HCT116 (cell line): ENCODE measurements around the gene PLN.

Experiments used
- CTCF ChIP-seq, 3 experiments: fragments of 200-600 bp in 1 of 3; sonication (generic) in 1 of 3; IDR thresholded peaks in 2 of 3; conservative IDR thresholded peaks in 1 of 3; 2 replicates each; pipeline ENCODE4 v1.5.1; 2012 to 2017; ENCODE audit warnings: low read depth in 2 of 3, low read length in 2 of 3, antibody characterized with exemption in 1 of 3, borderline replicate concordance in 1 of 3, control low read depth in 1 of 3, mild to moderate bottlenecking in 1 of 3, mixed read lengths in 1 of 3, mixed run types in 1 of 3, moderate library complexity in 1 of 3; ENCODE audit not compliant: insufficient read depth in 1 of 3
- EZH2phosphoT487 ChIP-seq: fragments of 200-600 bp; IDR thresholded peaks from 2 replicates; pipeline ENCODE4 v1.6.1; 2018; ENCODE audit warnings: antibody characterized with exemption, borderline replicate concordance
- MAX ChIP-seq: IDR thresholded peaks from 2 replicates; pipeline ENCODE4 v1.6.1; 2012
- POLR2A ChIP-seq: IDR thresholded peaks from 2 replicates; pipeline ENCODE4 v1.7.0; 2011; ENCODE audit warnings: borderline replicate concordance; ENCODE audit not compliant: insufficient read depth, insufficient read length; ENCODE audit errors: extremely low read depth
- POLR2AphosphoS5 ChIP-seq: IDR thresholded peaks from 2 replicates; pipeline ENCODE4 v1.6.1; 2011; ENCODE audit warnings: mild to moderate bottlenecking, low read depth, low read length, moderate library complexity
- SIN3A ChIP-seq: IDR thresholded peaks from 2 replicates; pipeline ENCODE4 v1.6.1; 2012; ENCODE audit warnings: low read depth
- ZFX ChIP-seq: fragments of 450-650 bp; IDR thresholded peaks from 2 replicates; pipeline ENCODE4 v1.6.1; 2017

- TF ChIP-seq POLR2AphosphoS5 (no peak), POLR2A (no peak), EZH2phosphoT487 (no peak), CTCF (IDR thresholded peaks at IDR 0.05 in 2 of 3, conservative IDR thresholded peaks at IDR 0.05 in 1 of 3; ENCODE audit: borderline replicate concordance in 1 of 3, insufficient read depth in 1 of 3, low read depth in 2 of 3, low read length in 2 of 3) (no peak), SIN3A (no peak), MAX (no peak), ZFX (no peak)
These were observed 24.9 kb upstream of the PLN start for GRCh38 chr6:118523216-118523615.
